Amniotic stem cell (primary cell): ENCODE data around the gene CDK5RAP3.

Source experiments
- DNase-seq: peaks from one replicate; lab custom pipeline; 2025; lab: John Stamatoyannopoulos, UW

The CDK5RAP3 gene

DNA sequence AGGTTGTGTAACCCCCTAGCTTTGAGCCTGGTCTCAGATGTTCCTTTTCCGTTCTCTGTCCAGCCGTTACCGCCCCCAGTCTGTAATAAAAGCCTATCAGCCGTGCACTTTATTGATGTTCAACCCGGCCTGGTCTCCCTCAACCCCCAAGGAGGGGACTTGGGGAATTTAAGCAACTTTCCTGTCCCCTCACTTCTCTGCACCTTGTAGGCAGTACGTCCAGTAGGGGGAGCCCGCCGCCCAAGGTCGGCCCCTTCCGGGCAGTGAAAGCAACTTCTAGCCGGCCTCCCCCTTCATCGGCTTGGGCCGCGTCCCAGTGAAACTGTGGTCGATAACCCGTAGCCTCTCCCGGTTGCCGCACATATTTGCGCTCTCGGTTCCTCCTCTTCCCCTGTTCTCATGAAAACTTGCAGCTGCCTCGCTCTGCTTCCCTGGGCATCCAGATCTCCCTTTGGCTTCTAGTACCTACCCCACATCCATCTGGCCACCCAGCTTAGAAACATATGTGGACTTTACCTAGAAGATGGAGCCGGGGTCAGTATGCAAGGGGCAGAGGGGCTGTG, 21.6 kb upstream of the CDK5RAP3 start:
- DNase-seq: peak; percentile 19

DNA sequence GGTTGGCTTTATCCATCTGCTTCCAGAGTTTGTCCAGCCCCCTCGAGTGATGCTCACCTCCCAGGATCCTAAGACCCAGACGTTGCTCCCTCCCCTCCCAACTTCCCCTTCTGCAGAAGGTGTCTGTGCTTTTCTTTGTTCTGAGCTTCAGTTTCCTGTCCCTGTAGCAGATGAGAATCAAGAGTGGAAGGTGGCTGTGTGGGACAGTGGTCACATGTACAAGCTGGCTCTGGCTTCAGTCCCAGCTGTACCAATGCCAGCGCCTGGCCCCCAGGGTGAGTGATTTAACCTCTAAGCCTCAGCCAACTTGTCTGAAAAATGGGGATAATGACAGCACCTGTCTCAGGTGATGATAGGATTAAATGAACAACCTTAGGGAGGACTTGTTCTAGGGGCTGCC, 21.0 kb upstream of the CDK5RAP3 start:
- DNase-seq: no peak

DNA sequence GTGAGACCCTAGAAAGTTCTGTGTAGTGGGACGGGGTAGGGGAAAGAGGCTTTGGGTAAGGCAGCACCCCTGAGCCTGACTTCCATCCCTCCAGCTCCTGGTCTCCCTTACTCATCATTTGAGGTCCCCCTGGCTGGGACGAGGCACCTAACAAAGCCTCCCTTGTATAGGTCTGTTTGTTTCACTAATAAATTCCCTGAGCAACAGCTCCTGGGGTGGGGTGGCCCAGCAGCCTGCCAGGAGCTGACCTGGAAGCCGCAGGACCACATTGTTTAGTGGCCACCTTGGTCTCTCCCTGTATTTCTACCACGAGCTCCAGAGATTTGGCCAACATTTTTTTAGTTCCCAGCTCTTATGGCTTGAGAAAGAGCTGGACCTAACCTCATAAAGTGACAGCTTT, 20.5 kb upstream of the CDK5RAP3 start:
- no peak for DNase-seq

DNA sequence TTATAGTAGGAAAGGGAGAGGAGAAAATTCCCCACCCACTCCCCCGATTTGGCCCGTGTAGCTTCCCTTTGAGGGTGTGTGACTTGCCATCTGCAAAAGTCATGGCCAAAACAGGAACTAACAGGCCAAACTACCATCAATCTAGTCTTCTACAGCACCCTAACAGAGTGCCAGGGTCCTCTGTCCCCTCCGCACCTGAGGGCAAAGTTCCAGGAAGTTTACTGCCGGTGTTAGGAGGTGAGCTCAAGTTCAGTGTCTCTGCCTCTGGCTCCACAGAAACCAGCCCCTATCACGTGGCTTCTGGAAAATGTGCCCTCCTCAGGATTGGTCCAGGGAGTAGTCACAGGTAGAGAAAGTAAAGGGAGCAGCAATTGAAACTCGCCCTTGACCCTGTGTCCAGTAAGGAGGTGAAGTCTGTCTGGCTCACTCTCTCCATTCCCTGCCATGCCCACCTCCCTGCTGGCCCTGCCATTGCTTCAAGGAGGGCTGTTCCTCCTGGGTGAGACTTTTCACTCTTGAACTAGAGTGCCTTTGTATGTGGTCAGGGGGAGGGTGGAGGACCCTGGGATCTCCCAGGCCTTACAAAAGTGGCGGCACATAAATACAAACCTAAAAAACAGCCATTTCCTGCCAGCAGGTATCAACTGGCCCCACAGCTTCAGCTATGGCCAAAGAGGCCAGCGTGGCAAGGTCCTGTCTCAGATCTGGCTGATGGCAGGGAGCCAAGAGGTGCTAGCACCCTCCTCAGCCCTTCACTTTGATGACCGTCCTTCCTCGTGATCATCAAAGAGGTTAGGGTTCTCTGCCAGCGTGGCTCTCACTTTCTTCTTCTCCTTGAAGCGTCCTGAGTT, 18.5 kb upstream of the CDK5RAP3 start:
- DNase-seq: no peak

DNA sequence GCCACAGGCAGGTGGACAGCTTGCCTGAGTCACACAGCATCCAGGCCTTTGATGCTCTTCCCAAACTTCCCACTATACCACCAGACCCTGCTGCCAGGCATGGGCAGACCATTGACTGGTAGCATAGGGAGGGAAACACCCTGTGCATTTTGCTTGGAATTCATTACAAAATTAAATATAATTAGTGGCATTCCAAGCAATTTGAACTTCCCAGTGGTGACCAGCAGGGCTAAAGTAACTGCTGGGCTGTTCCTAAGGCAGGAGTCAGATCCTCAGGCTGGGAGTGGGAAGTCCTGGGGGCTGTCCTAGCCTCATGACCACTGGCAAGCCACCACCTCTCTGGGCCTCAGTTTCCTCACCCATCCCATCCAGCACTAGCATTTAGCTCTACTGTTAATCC, 17.0 kb upstream of the CDK5RAP3 start:
- no peak for DNase-seq

DNA sequence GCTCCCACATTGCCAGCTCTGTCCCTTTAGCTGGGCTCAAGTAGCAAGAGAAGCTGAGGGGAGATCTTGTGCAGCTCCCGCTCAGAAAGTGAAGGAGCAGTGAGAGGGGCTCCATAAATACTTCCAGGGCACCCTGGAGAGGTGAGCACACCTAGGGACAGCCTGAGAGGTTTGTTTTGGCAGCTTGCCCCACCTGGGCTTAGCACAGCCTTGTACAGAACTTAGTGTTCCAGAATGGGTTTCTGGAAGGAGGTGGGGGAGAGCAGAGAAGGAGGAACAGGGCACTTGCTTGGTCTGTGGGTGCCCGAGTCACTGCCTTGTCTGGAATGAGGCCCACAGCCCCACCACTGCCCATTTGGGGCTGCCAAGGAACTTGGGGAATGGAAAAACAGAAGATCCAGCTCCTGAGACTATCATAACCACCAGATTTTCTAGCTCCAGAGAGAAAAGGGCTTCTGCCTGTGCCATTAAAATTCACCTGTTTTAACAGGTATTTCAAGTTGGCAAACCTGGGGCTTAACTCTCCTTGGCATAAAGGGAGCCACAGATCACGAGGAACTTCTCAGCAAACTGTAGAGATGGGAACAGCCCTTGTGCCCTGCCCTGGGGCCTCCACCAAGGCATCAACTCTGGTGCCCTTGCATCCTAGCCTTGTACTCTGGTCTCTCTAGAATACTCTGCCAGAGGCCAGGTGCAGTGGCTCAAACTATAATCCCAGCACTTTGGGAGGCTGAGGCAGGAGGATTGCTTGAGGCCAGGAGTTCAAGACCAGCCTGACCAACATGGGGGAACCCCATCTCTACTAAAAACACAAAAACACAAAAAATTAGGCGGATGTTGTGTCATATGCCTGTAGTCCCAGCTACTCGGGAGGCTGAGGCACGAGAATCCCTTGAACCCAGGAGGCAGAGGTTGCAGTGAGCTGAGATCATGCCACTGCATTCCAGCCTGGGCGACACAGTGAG, 15.1 kb upstream of the CDK5RAP3 start:
- no peak for DNase-seq

DNA sequence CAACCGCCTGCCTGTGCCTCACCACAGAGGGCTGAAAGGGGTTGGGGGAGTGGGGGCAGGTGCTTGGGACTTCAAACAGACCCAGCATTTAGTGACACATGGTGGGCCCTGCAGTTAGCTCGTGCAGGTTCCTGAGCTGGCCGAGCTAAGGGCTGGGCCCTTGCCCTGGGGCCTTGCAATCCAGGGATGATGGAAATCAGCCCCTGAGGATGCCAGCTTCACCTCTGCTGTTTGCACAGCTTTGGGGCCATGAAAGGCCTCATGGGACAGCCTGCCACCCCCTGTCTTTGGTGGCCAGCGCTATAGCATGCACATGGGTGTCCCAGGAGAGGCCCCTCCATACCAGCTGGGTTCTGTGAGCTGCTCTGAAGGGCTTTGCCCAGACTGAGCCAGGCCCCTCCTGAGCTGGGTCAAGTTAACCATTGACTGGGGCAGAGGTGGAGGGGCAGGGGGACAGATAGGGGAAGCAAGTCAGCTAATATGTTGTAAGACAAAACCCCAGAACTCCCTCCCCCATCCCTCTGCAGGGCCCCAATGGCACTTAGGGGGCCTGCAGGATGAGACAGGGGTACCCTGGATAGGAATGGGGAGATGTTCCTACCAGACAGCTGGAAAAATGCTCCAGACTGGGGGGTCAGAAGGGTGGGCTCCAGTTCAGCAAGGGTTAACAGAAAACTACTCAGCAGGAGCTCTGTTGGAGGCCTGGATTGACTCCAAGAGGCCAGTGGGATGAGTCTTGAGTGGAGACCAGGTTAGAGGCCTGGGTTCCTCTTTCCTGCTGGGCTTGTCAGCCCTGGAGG, 13.9 kb upstream of the CDK5RAP3 start:
- no peak for DNase-seq

DNA sequence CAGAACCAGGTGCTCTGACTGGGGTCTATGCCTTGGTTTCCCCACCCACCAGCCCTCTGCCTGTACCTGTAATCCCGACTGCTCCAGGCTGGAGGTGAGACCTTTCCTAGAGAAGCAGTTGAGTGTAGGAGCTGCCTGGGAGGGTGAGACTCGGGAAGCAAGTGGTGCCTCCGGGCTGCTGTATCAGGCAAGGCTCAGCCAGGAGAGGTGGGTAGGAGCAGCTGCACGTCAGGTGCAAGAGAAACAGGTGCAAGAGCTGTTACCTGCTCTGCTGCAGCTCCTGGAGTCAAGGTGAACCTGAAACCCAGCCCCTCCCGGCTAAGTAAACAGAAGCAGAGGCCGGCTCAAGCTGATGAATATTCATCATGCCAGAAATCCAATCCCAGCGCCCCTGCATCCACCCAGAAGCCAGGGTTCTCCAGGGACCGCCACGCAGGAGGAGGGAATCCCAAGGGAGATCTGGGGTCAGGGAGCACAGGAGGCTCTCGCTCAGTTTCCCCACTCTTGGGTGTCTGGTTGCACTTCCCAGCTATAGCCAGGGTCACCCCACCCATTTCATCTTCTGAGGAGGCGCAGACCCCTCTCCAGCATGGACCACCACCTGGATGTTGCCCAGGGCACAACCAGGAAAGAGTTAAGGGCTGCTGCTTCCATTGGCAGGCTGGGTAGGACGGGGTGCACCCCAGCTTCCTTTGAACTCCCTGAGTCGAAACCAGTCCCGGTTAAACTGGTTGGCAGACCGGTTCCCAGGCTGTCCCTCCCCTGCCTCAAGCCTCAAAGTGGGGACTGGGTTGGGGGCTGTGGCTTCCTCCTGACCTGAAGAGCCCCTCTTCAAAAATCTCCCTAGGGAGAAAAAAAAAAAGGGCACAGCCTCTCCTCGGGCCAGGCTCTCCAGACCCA, 13.1 kb upstream of the CDK5RAP3 start, which contains the start of gene PRR15L:
TSS of gene PRR15L (minus strand) at position 293 of the 900 bp plus-strand sequence. CDS start 4,649 bp downstream, outside the sequence.
- no peak for DNase-seq

DNA sequence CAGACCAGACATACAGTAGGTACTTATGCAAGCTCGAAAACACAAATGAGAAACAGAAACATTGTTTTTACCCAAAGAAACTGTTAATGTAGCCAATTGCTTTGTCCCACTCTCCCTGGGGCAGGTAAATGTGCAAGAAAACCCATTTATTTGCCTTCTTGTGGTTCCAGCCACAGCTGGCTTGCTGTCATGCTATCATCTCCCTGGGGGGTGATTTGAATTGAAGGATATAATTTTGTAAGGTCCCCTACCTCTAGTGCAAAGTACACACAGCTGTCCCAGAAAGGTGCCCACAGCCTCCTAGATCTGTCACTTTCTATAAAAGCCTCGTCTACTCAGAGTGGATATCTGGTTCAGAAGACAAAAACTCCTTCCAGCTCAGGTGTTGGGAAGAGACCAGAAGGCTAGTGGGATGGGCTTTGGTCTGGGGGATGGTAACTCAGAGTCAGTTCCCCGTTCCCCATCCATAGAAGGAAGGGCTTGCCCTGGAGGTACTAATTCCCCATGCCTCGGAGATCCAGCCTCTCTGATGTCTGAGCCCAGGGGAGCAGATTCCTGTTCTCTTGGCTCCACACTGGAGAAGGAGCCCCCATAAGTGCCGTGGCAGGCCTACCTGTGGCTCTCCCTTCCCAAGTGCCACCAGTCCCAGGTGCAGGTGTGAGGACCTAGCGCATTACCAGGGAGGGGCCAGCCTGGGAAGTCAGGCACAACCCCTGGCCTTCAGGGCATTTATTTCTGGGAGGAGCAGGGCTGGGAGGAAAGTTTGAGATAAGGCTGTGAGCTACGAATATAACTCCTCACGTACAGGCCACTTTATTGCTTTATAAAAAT, 10.9 kb upstream of the CDK5RAP3 start:
- DNase-seq: no peak

DNA sequence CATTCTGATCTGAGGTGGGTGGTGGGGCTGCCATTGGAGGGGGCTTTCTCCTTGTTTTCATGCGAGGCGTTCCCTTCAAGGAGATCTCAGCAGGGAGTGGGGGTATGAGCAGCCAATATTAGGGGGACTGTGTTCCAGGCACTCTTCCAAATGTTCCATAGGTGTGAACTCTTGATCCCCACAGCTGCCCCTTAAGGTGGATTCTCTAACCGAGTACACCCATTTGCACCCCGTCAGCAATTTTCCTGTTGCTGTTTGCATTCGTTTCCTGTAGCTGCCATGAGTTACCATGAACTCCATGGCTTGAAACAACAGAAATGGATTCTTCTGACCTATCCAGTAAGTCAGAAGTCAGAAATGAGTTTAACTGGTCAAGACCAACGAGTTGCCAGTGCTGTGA, 9.5 kb upstream of the CDK5RAP3 start:
- DNase-seq: no peak

DNA sequence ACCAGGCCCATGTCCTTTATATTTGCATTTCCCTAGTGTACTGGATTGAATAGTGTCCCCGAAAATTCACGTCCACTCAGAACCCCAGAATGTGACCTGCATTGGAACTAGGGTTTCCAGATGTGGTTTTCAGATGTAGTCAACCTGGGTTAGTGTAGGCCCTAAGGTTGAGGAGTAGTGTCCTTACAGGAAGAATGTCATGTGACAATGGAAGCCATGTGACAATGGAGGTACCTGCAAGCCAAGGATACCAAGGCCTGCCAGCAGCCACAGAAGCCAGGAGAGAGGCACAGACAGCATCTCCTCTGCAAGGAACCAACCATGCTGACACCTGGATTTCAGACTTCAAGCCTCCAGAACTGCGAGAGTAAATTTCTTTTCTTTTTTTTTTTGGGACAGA, 8.0 kb upstream of the CDK5RAP3 start:
- no peak for DNase-seq

DNA sequence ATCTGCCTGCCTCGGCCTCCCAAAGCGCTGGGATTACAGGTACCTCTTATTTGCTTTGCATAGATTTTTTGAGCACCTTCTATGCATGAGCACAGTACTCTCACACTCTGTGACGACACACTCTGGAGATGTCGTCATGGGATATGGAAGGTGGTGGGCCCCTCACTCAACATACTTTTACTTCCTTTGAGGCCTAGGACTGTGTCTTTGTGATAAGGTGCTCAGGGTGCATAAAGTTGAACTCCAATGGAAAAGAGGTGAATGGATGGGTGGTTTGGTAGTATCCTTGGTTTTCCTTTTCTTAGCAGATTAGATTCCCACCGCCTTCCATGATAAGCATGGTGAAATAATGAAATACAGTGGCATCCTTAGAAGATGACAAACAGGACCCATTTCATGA, 6.1 kb upstream of the CDK5RAP3 start:
- no peak for DNase-seq

DNA sequence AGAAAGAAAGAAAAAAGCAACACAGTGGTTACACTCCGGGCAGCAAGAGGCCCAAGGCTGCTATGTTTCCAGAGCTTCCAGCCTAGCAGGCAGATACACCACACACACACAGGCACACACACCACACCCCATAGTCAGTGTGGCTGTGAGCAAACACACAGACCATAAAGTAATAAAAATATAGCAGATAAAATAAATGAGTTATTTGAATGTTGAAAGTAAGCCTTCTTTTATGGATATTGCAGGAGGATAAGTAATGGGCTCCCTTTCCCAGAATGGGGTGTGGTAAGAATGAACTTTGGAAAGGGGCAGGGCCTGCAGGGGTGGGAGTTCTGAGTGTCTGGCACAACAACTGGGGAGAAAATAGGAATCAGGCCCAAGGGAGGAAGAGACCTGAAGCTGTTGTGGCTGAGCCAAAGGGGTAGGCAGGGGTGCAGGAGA, 4.8 kb upstream of the CDK5RAP3 start:
- DNase-seq: no peak

DNA sequence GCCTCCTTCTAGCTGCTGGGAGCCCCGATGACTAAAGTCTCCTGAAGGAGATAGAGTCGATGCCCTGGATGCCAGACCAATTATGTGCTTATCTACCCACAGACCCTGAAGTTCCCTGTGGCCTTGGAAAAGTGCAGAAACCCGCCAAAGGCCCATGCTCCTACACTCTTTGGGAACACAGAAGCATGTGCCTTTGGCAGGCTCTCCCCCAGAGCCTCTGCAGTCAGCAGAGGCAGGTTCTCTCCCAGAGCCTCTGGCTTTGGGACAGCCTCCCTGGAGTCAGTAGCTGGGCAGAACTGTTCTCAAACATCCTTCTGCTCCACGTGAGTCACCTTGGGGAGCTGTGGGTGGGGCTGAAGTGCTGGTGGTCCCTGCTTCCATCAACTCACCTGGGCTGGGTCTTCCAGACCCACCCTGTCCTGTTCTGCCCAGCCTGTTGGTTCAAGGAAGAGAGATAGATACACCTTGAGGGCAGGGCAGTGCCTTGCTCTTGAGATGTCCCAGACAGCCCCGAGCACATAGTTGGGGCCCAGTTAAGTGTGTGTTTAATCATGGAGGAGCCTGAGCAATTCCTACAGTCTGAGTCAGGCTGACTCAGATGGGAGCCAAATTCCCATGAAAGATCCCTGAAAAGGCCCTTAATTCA, 3.2 kb upstream of the CDK5RAP3 start:
- DNase-seq: peak; percentile 66

DNA sequence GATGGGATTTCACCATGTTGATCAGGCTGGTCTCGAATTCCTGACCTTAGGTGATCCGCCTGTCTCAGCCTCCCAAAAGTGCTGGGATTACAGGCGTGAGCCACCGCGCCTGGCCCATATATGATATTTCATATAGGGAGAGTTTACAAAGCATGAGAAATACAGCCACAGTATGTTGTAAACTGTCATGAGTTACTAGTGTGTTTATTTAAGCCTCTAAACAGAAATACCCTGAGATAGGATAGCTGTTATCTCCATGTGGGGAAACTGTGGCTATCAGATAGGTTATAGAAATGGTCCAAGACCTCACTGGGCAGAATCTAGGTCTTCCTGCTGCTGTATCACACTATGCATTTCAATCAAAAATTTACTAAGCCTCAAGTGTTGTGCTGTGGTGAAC, 2.1 kb upstream of the CDK5RAP3 start:
- no peak for DNase-seq

DNA sequence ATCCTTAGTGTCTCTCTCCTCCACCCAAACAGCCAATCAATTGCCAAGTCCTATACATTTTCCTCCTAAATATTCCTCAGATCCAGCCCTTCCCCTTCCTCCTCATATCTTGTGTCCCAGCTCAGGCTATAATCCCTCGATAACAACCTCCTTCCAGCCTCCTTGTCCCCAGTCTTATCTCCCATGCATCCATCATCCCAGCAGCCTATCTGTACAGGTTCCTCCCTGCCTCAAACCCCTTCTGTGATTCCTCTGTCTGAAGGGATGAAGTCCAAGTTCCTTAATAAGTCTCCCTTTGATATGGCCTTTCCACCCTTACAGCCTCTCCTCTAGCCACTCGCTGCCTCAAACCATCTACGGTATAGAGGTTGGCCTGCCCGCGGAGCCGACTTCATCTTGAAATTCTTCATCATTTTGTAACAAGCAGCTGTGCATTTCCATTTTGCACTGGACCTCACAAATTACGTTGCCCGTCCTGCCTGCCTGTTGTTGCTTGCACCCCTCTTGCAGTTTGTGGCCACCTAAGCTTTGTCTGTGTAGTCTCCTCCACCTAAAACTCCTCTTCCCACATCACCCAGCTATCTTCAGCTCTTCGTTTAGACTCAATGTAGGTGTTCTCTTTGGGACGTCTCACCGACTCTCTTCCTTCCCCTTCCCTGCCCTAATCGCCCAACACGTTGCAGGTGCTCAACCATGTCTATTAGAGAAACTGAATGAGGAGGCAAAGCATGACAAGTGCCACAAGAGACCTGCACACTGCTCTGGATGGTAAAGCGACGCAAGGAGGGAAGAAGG, 786 bp upstream of the CDK5RAP3 start:
- DNase-seq: no peak

DNA sequence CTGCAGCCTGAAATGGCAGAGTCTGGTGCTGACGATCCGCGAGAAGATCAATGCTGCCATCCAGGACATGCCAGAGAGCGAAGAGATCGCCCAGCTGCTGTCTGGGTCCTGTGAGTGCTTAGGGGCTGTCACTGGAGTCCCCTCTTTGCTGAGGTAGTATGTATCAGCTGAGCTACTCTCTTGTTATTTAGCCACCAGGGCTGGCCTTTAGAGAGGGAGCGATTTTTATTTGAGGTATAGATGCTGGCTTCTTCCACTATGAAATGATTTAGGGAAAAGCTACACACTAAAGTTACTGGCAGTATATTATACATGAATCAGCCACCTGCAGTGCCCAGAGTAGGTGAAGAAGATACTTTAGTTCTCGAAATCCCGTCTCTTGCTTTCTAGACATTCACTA, 2.6 kb downstream of the CDK5RAP3 start:
- DNase-seq: no peak

DNA sequence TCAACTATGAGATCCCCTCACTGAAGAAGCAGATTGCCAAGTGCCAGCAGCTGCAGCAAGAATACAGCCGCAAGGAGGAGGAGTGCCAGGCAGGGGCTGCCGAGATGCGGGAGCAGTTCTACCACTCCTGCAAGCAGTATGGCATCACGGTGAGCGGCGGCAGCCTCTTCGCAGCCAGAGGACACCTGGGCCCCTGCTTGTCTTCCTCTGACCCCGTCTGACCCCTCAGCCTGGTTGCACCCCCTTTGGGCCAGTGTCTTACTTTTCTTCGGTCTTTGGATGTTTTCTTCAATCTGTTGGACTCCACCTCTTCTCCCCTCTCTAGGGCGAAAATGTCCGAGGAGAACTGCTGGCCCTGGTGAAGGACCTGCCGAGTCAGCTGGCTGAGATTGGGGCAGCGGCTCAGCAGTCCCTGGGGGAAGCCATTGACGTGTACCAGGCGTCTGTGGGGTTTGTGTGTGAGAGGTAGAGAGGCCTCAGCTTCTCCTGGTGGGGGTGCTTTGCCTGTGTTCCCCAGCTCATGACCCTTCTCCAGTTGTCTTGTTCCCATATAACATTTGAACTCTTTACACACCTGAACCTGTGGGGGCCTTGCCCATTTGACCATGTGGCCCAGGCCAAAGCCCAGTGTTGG, 4.4 kb downstream of the CDK5RAP3 start:
- no peak for DNase-seq
